Neuronal stem cell (in vitro differentiated cells): ENCODE results near the gene DCLK3.

ENCODE experiments used
- DNase-seq: peaks from one replicate; pipeline ENCODE4 v3.0.0-alpha.2; 2013; ENCODE audit warnings: low spot score
- H2AFZ ChIP-seq: one replicate; pipeline ENCODE4 v1.6.1; 2013; ENCODE audit warnings: mild to moderate bottlenecking, low read length, inconsistent platforms
- H2AK5ac ChIP-seq: 2 replicates; pipeline ENCODE4 v1.6.1; 2013; ENCODE audit warnings: low read depth, mild to moderate bottlenecking, inconsistent platforms, low read length, moderate library complexity, mixed read lengths
- H2BK120ac ChIP-seq: 2 replicates; pipeline ENCODE4 v1.6.1; 2013; ENCODE audit warnings: low read depth, mild to moderate bottlenecking, inconsistent platforms, low read length, moderate library complexity, mixed read lengths
- H2BK12ac ChIP-seq: one replicate; pipeline ENCODE4 v1.6.1; 2013; ENCODE audit warnings: low read length, inconsistent platforms
- H2BK15ac ChIP-seq: 2 replicates; pipeline ENCODE4 v1.6.1; 2013; ENCODE audit warnings: mild to moderate bottlenecking, low read length, inconsistent platforms, mixed read lengths
- H2BK5ac ChIP-seq: one replicate; pipeline ENCODE4 v1.6.1; 2013; ENCODE audit warnings: inconsistent platforms, mild to moderate bottlenecking, low read length, moderate library complexity
- H3K14ac ChIP-seq: one replicate; pipeline ENCODE4 v1.6.1; 2013; ENCODE audit warnings: low read length, inconsistent platforms
- H3K18ac ChIP-seq: 2 replicates; pipeline ENCODE4 v1.6.1; 2013; ENCODE audit warnings: low read length, inconsistent platforms
- H3K23ac ChIP-seq: 2 replicates; pipeline ENCODE4 v1.6.1; 2013; ENCODE audit warnings: low read depth, mild to moderate bottlenecking, mixed read lengths, low read length, inconsistent platforms; ENCODE audit not compliant: poor library complexity
- H3K27ac ChIP-seq: replicated peaks from 3 replicates; pipeline ENCODE4 v1.5.1; 2013; ENCODE audit warnings: low read length, inconsistent platforms
- H3K27me3 ChIP-seq, 3 experiments: 2 replicates each; pipeline ENCODE4 v1.6.1; 2013; ENCODE audit warnings: low read length in 3 of 3, mild to moderate bottlenecking in 2 of 3, inconsistent platforms in 1 of 3, low read depth in 1 of 3, mixed read lengths in 1 of 3, moderate library complexity in 1 of 3; ENCODE audit not compliant: control insufficient read depth in 3 of 3, insufficient read depth in 3 of 3
- H3K36me3 ChIP-seq, 2 donors: replicated peaks in 1 of 2; 2 replicates each; pipeline ENCODE4 v1.6.1; 2013; ENCODE audit warnings: low read length in 2 of 2; ENCODE audit not compliant: control insufficient read depth in 2 of 2, insufficient read depth in 2 of 2
- H3K4ac ChIP-seq: 2 replicates; pipeline ENCODE4 v1.6.1; 2013; ENCODE audit warnings: inconsistent platforms, mild to moderate bottlenecking, low read length, moderate library complexity
- H3K4me1 ChIP-seq, 2 donors: 1 replicate in 1 of 2; 2 replicates in 1 of 2; pipeline ENCODE4 v1.6.1; 2013; ENCODE audit warnings: low read length in 2 of 2, low read depth in 1 of 2; ENCODE audit not compliant: control insufficient read depth in 2 of 2, insufficient read depth in 1 of 2
- H3K4me2 ChIP-seq: one replicate; pipeline ENCODE4 v1.6.1; 2013; ENCODE audit warnings: mild to moderate bottlenecking, low read length, inconsistent platforms; ENCODE audit not compliant: insufficient read depth, poor library complexity, severe bottlenecking
- H3K4me3 ChIP-seq, 2 donors: 2 replicates each; pipeline ENCODE4 v1.5.1; 2013; ENCODE audit warnings: low read length in 2 of 2, mild to moderate bottlenecking in 2 of 2, inconsistent platforms in 1 of 2, moderate library complexity in 1 of 2
- H3K79me1 ChIP-seq: one replicate; pipeline ENCODE4 v1.6.1; 2013; ENCODE audit warnings: low read depth, mild to moderate bottlenecking, inconsistent platforms, low read length, moderate library complexity
- H3K9ac ChIP-seq: one replicate; pipeline ENCODE4 v1.6.1; 2013; ENCODE audit warnings: mild to moderate bottlenecking, low read depth, low read length, inconsistent platforms; ENCODE audit not compliant: poor library complexity
- H3K9me3 ChIP-seq, 2 donors: replicated peaks in 1 of 2; 2 replicates each; pipeline versions ENCODE3 to v1.6.1; 2013; ENCODE audit warnings: low read length in 2 of 2, mild to moderate bottlenecking in 2 of 2, inconsistent platforms in 1 of 2, low read depth in 1 of 2, mixed read lengths in 1 of 2, moderate library complexity in 1 of 2; ENCODE audit not compliant: control insufficient read depth in 2 of 2, insufficient read depth in 1 of 2
- H4K8ac ChIP-seq: one replicate; pipeline ENCODE4 v1.6.1; 2013; ENCODE audit warnings: low read depth, mild to moderate bottlenecking, inconsistent platforms, low read length, moderate library complexity
- H4K91ac ChIP-seq: one replicate; pipeline ENCODE4 v1.6.1; 2013; ENCODE audit warnings: low read length, low read depth, mild to moderate bottlenecking, inconsistent platforms; ENCODE audit not compliant: poor library complexity
- WGBS, 2 donors: extraction: QIAGEN DNeasy Blood & Tissue Kit; methylation state at CpG; one replicate each; pipeline ENCODE4 v1.1.7; 2013; ENCODE audit warnings: missing lambda C conversion rate in 2 of 2, mixed read lengths in 1 of 2; ENCODE audit not compliant: insufficient read length in 2 of 2, insufficient replicate concordance in 1 of 2; ENCODE audit errors: extremely low coverage in 2 of 2; 5-methylcytosine and 5-hydroxymethylcytosine counted together

Gene DCLK3

DNA sequence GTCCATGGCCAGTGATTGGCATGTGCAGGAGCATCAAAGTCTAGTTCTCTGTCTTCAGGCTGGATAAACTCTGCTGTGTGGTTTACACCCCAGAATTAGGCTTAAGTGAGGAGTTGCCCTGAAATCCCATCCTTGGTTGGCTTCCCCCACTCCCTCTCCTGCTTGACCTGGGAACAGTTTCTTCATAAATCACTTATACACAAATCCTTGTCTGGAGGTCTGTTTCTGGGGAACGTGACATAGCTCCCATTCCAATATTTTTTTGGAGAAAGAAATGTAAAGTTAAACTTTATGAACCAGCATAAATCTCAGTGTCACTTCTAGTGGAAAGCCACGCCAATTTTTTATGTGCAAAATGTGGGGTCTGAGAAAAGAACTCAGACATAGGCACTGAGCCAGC lies 98.2 kb downstream of the DCLK3 start:
- H2BK15ac ChIP-seq = no peak overlapping the region
- H3K9me3 ChIP-seq = no peaks in the 10 kb centered on the region
- no peak overlapping the region for H3K23ac ChIP-seq
- H3K18ac ChIP-seq = no peak overlapping the region
- H3K4me2 ChIP-seq = no peak overlapping the region
- no peak overlapping the region for H2BK12ac ChIP-seq
- no peak overlapping the region for H2AFZ ChIP-seq
- H2AK5ac ChIP-seq = no peak overlapping the region
- H3K79me1 ChIP-seq = no peaks in the 10 kb centered on the region
- no peaks in the 10 kb centered on the region for H3K27me3 ChIP-seq
- DNase-seq = no peak
- H2BK5ac ChIP-seq = no peak overlapping the region
- no peak overlapping the region for H4K8ac ChIP-seq
- no peak overlapping the region for H3K27ac ChIP-seq
- WGBS, 2 donors = no CpG with 5 or more reads among the region's 2 CpGs
- no peaks in the 10 kb centered on the region for H3K36me3 ChIP-seq
- no peak overlapping the region for H4K91ac ChIP-seq
- no peak overlapping the region for H3K14ac ChIP-seq
- H3K4ac ChIP-seq = no peak overlapping the region
- no peak overlapping the region for H2BK120ac ChIP-seq
- no peak overlapping the region for H3K9ac ChIP-seq
- H3K4me1 ChIP-seq = no peaks in the 10 kb centered on the region
- no peak overlapping the region for H3K4me3 ChIP-seq

DNA sequence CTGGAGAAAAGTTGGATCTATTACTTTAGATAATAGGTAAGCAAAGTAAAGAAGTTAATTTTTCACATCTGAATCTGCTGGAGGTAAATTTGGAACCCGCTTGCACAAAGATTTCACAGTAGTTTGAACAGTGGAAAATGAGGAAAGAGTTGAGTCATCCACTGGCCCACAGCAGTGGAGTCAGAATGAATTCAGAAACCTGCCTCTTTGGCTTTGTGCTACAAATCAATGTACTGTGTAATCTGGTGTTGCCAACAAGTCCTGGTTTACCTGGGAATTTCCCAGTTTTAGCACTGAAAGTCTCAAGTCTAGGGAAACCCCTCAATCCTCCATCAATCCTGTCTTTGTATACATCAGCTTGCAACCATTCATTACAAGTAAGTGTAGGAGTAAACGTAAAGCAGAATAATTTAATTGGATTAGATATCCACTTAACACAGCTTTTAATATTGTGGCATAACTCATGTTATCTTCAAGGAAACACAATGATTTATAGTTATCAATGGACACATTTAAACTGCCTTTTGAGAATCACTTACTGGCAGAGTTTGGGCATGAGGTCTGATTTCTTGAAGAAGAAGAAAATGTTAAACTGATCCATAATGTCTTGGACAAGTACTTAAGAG lies 100.6 kb downstream of the DCLK3 start:
- H3K79me1 ChIP-seq = no peaks in the 10 kb centered on the region
- H3K23ac ChIP-seq = no peak overlapping the region
- no peak overlapping the region for H3K9ac ChIP-seq
- H3K14ac ChIP-seq = no peak overlapping the region
- H4K91ac ChIP-seq = no peak overlapping the region
- H3K36me3 ChIP-seq = no peaks in the 10 kb centered on the region
- no CpG with 5 or more reads among the region's 2 CpGs for WGBS, 2 donors
- H2BK5ac ChIP-seq = no peak overlapping the region
- no peak overlapping the region for H2BK120ac ChIP-seq
- no peak for DNase-seq
- no peak overlapping the region for H3K4me2 ChIP-seq
- H3K27ac ChIP-seq = no peak overlapping the region
- H3K4ac ChIP-seq = no peak overlapping the region
- no peak overlapping the region for H2BK15ac ChIP-seq
- H2AFZ ChIP-seq = no peak overlapping the region
- H3K9me3 ChIP-seq = no peaks in the 10 kb centered on the region
- H3K27me3 ChIP-seq = no peaks in the 10 kb centered on the region
- H2BK12ac ChIP-seq = no peak overlapping the region
- no peak overlapping the region for H2AK5ac ChIP-seq
- no peak overlapping the region for H4K8ac ChIP-seq
- H3K18ac ChIP-seq = no peak overlapping the region
- H3K4me1 ChIP-seq = no peaks in the 10 kb centered on the region
- H3K4me3 ChIP-seq = no peak overlapping the region

DNA sequence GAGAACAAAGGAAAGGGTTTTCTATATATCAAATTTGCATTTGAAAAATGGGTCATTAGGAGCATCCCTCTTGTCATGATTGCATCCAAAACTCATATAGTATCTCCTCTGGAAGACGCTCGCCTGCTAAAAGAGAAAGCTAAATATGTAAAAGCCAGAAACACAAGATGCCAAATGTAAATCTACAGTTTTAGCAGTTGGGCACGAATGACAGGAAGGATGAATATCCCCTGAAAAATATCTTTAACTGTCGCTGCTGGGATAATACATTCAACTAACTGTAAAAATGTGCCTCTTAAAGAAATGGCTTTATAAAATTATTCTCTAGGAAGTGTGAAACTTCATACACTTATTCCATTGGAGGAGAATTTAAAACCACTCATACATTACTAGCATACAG lies 101.7 kb downstream of the DCLK3 start:
- H2BK15ac ChIP-seq = no peak overlapping the region
- no peaks in the 10 kb centered on the region for H3K4me1 ChIP-seq
- H3K79me1 ChIP-seq = no peaks in the 10 kb centered on the region
- no peaks in the 10 kb centered on the region for H3K9me3 ChIP-seq
- no peak overlapping the region for H3K23ac ChIP-seq
- no peak overlapping the region for H3K14ac ChIP-seq
- H3K4me3 ChIP-seq = no peak overlapping the region
- H3K36me3 ChIP-seq = no peaks in the 10 kb centered on the region
- no peak overlapping the region for H3K9ac ChIP-seq
- H3K27me3 ChIP-seq = no peaks in the 10 kb centered on the region
- H2AFZ ChIP-seq = no peak overlapping the region
- H4K8ac ChIP-seq = no peak overlapping the region
- no peak overlapping the region for H3K27ac ChIP-seq
- no peak overlapping the region for H3K4me2 ChIP-seq
- H3K18ac ChIP-seq = no peak overlapping the region
- no peak overlapping the region for H3K4ac ChIP-seq
- H2BK12ac ChIP-seq = no peak overlapping the region
- no peak overlapping the region for H2BK5ac ChIP-seq
- DNase-seq = no peak
- no peak overlapping the region for H2AK5ac ChIP-seq
- WGBS, 2 donors = no CpG with 5 or more reads among the region's 4 CpGs
- no peak overlapping the region for H4K91ac ChIP-seq
- no peak overlapping the region for H2BK120ac ChIP-seq
